Measurements from ENCODE around the gene PNMA1.

PNMA1 gene

GRCh38 chr14:73750531-73750901 lies 36.3 kb upstream of the PNMA1 start:
- DNase-seq (ENCODE audit: low read depth), result no peak

- DNase-seq (ENCODE audit: low read depth), result no peak
Measured at GRCh38 chr14:73749706-73750530, 35.7 kb upstream of the PNMA1 start.

- DNase-seq (ENCODE audit: low read depth), result no peak
Measured at GRCh38 chr14:73748858-73749357, 34.7 kb upstream of the PNMA1 start.

GRCh38 chr14:73747379-73748211 lies 33.4 kb upstream of the PNMA1 start:
- no peak for DNase-seq (ENCODE audit: low read depth)

- DNase-seq (ENCODE audit: low read depth), result no peak
Measured at GRCh38 chr14:73746520-73747378, 32.6 kb upstream of the PNMA1 start.

GRCh38 chr14:73745571-73746519 lies 31.7 kb upstream of the PNMA1 start:
- DNase-seq (ENCODE audit: low read depth), result no peak

GRCh38 chr14:73744874-73745529 lies 30.8 kb upstream of the PNMA1 start:
- DNase-seq (ENCODE audit: low read depth), result no peak

- no peak for DNase-seq (ENCODE audit: low read depth)
Measured at GRCh38 chr14:73744175-73744867, 30.1 kb upstream of the PNMA1 start.

- no peak for DNase-seq (ENCODE audit: low read depth)
Measured at GRCh38 chr14:73743431-73743931, 29.3 kb upstream of the PNMA1 start.

GRCh38 chr14:73742520-73743238 lies 28.5 kb upstream of the PNMA1 start:
- DNase-seq (ENCODE audit: low read depth), result no peak

- no peak for DNase-seq (ENCODE audit: low read depth)
Measured at GRCh38 chr14:73741876-73742519, 27.8 kb upstream of the PNMA1 start.

- DNase-seq (ENCODE audit: low read depth), result no peak
Measured at GRCh38 chr14:73741386-73741875, 27.2 kb upstream of the PNMA1 start.

GRCh38 chr14:73740618-73741326 lies 26.6 kb upstream of the PNMA1 start:
- no peak for DNase-seq (ENCODE audit: low read depth)

GRCh38 chr14:73739899-73740617 lies 25.9 kb upstream of the PNMA1 start:
- no peak for DNase-seq (ENCODE audit: low read depth)

GRCh38 chr14:73739174-73739898 lies 25.2 kb upstream of the PNMA1 start:
- no peak for DNase-seq (ENCODE audit: low read depth)

GRCh38 chr14:73738518-73739173 lies 24.5 kb upstream of the PNMA1 start:
- DNase-seq (ENCODE audit: low read depth), result no peak

Measured in HS-27A (cell line).